ENCODE measurements around the gene UQCR10.
A peak's percentile ranks its signal among the peaks of the same experiment; 100 is the strongest.

Gene UQCR10

GRCh38 chr22:29767171-29768051 lies at the start of gene UQCR10:
TSS of gene UQCR10 (plus strand) at chr22:29767369. CDS start at chr22:29767399, 30 bp downstream.
- Mint-ChIP-seq H3K27me3 (ENCODE audit: low read depth) (no peaks in the 10 kb centered on the region), H3K36me3 (ENCODE audit: low read depth) (peaks cover 22% of the 10 kb centered on the region), H3K27ac (peak within 1 kb of the TSS; percentile 89), H3K4me3 (peak within 1 kb of the TSS; percentile 98), H3K9me3 (no peaks in the 10 kb centered on the region), H3K4me1 (ENCODE audit: low read depth) (peaks cover 25% of the 10 kb centered on the region)
- peak; percentile 92 for DNase-seq (ENCODE audit: low spot score)

GRCh38 chr22:29717789-29718188 lies 49.4 kb upstream of the UQCR10 start:
- Mint-ChIP-seq H3K27ac (no peak overlapping the region), H3K4me3 (no peak overlapping the region), H3K27me3 (ENCODE audit: low read depth) (peaks cover 32% of the 10 kb centered on the region), H3K36me3 (ENCODE audit: low read depth) (no peaks in the 10 kb centered on the region), H3K4me1 (ENCODE audit: low read depth) (no peaks in the 10 kb centered on the region), H3K9me3 (no peaks in the 10 kb centered on the region)
- DNase-seq (ENCODE audit: low spot score) = no peak

- Mint-ChIP-seq H3K27ac (no peak overlapping the region), H3K9me3 (no peaks in the 10 kb centered on the region), H3K27me3 (ENCODE audit: low read depth) (peaks cover 34% of the 10 kb centered on the region), H3K4me3 (peak overlapping the region; percentile 32), H3K36me3 (ENCODE audit: low read depth) (no peaks in the 10 kb centered on the region), H3K4me1 (ENCODE audit: low read depth) (no peaks in the 10 kb centered on the region)
- no peak for DNase-seq (ENCODE audit: low spot score)
These were observed 47.9 kb upstream of the UQCR10 start for GRCh38 chr22:29718949-29719898.

- Mint-ChIP-seq H3K27me3 (ENCODE audit: low read depth) (peaks cover 34% of the 10 kb centered on the region), H3K36me3 (ENCODE audit: low read depth) (no peaks in the 10 kb centered on the region), H3K27ac (no peak within 1 kb of the TSS), H3K9me3 (no peaks in the 10 kb centered on the region), H3K4me1 (ENCODE audit: low read depth) (no peaks in the 10 kb centered on the region), H3K4me3 (peak within 1 kb of the TSS; percentile 32)
- DNase-seq (ENCODE audit: low spot score) = peak; percentile 6
These were observed 47.1 kb upstream of the UQCR10 start, which contains the start of gene CABP7 for GRCh38 chr22:29719899-29720645. TSS of gene CABP7 (plus strand) at chr22:29720003. CDS start at chr22:29720425, 422 bp downstream.

GRCh38 chr22:29720811-29721323 lies 46.3 kb upstream of the UQCR10 start:
- H3K27me3 Mint-ChIP-seq (ENCODE audit: low read depth) = peaks cover 37% of the 10 kb centered on the region
- H3K27ac Mint-ChIP-seq = no peak overlapping the region
- H3K4me1 Mint-ChIP-seq (ENCODE audit: low read depth) = no peaks in the 10 kb centered on the region
- no peak for DNase-seq (ENCODE audit: low spot score)
- no peak overlapping the region for H3K4me3 Mint-ChIP-seq
- H3K36me3 Mint-ChIP-seq (ENCODE audit: low read depth) = no peaks in the 10 kb centered on the region
- H3K9me3 Mint-ChIP-seq = no peaks in the 10 kb centered on the region

- Mint-ChIP-seq H3K4me3 (no peak overlapping the region), H3K9me3 (no peaks in the 10 kb centered on the region), H3K27me3 (ENCODE audit: low read depth) (peaks cover 31% of the 10 kb centered on the region), H3K4me1 (ENCODE audit: low read depth) (no peaks in the 10 kb centered on the region), H3K27ac (no peak overlapping the region), H3K36me3 (ENCODE audit: low read depth) (no peaks in the 10 kb centered on the region)
- no peak for DNase-seq (ENCODE audit: low spot score)
These were observed 45.0 kb upstream of the UQCR10 start for GRCh38 chr22:29722151-29722550.

GRCh38 chr22:29722587-29722986 lies 44.6 kb upstream of the UQCR10 start:
- Mint-ChIP-seq H3K36me3 (ENCODE audit: low read depth) (no peaks in the 10 kb centered on the region), H3K4me1 (ENCODE audit: low read depth) (no peaks in the 10 kb centered on the region), H3K27ac (no peak overlapping the region), H3K9me3 (no peaks in the 10 kb centered on the region), H3K4me3 (no peak overlapping the region), H3K27me3 (ENCODE audit: low read depth) (peaks cover 31% of the 10 kb centered on the region)
- no peak for DNase-seq (ENCODE audit: low spot score)

GRCh38 chr22:29723766-29724165 lies 43.4 kb upstream of the UQCR10 start:
- no peaks in the 10 kb centered on the region for H3K4me1 Mint-ChIP-seq (ENCODE audit: low read depth)
- H3K4me3 Mint-ChIP-seq = no peak overlapping the region
- H3K9me3 Mint-ChIP-seq = no peaks in the 10 kb centered on the region
- H3K27ac Mint-ChIP-seq = no peak overlapping the region
- H3K27me3 Mint-ChIP-seq (ENCODE audit: low read depth) = peaks cover 21% of the 10 kb centered on the region
- DNase-seq (ENCODE audit: low spot score) = no peak
- no peaks in the 10 kb centered on the region for H3K36me3 Mint-ChIP-seq (ENCODE audit: low read depth)

- no peak overlapping the region for H3K27ac Mint-ChIP-seq
- no peak overlapping the region for H3K4me3 Mint-ChIP-seq
- no peaks in the 10 kb centered on the region for H3K9me3 Mint-ChIP-seq
- no peak for DNase-seq (ENCODE audit: low spot score)
- no peaks in the 10 kb centered on the region for H3K36me3 Mint-ChIP-seq (ENCODE audit: low read depth)
- no peaks in the 10 kb centered on the region for H3K4me1 Mint-ChIP-seq (ENCODE audit: low read depth)
- H3K27me3 Mint-ChIP-seq (ENCODE audit: low read depth) = peaks cover 12% of the 10 kb centered on the region
These were observed 42.3 kb upstream of the UQCR10 start for GRCh38 chr22:29724843-29725242.

- H3K9me3 Mint-ChIP-seq = no peaks in the 10 kb centered on the region
- no peaks in the 10 kb centered on the region for H3K4me1 Mint-ChIP-seq (ENCODE audit: low read depth)
- no peak overlapping the region for H3K4me3 Mint-ChIP-seq
- DNase-seq (ENCODE audit: low spot score) = no peak
- no peaks in the 10 kb centered on the region for H3K36me3 Mint-ChIP-seq (ENCODE audit: low read depth)
- peaks cover 12% of the 10 kb centered on the region for H3K27me3 Mint-ChIP-seq (ENCODE audit: low read depth)
- no peak overlapping the region for H3K27ac Mint-ChIP-seq
These were observed 41.1 kb upstream of the UQCR10 start for GRCh38 chr22:29726106-29726505.

- DNase-seq (ENCODE audit: low spot score) = no peak
- Mint-ChIP-seq H3K4me1 (ENCODE audit: low read depth) (no peaks in the 10 kb centered on the region), H3K36me3 (ENCODE audit: low read depth) (no peaks in the 10 kb centered on the region), H3K9me3 (no peaks in the 10 kb centered on the region), H3K27me3 (ENCODE audit: low read depth) (peaks cover 8% of the 10 kb centered on the region), H3K4me3 (no peak overlapping the region), H3K27ac (no peak overlapping the region)
These were observed 40.5 kb upstream of the UQCR10 start for GRCh38 chr22:29726512-29727130.

- Mint-ChIP-seq H3K4me1 (ENCODE audit: low read depth) (no peaks in the 10 kb centered on the region), H3K27ac (no peak overlapping the region), H3K27me3 (ENCODE audit: low read depth) (peaks cover 5% of the 10 kb centered on the region), H3K4me3 (no peak overlapping the region), H3K9me3 (no peaks in the 10 kb centered on the region), H3K36me3 (ENCODE audit: low read depth) (no peaks in the 10 kb centered on the region)
- DNase-seq (ENCODE audit: low spot score) = no peak
These were observed 40.0 kb upstream of the UQCR10 start for GRCh38 chr22:29727131-29727523.

GRCh38 chr22:29729161-29729560 lies 38.0 kb upstream of the UQCR10 start:
- H3K4me1 Mint-ChIP-seq (ENCODE audit: low read depth) = no peaks in the 10 kb centered on the region
- no peak overlapping the region for H3K4me3 Mint-ChIP-seq
- no peak for DNase-seq (ENCODE audit: low spot score)

More at GRCh38 chr22:29729161-29729560, 38.0 kb upstream of the UQCR10 start:
- peaks cover 3% of the 10 kb centered on the region for H3K27me3 Mint-ChIP-seq (ENCODE audit: low read depth)
- no peaks in the 10 kb centered on the region for H3K36me3 Mint-ChIP-seq (ENCODE audit: low read depth)
- no peak overlapping the region for H3K27ac Mint-ChIP-seq
- no peaks in the 10 kb centered on the region for H3K9me3 Mint-ChIP-seq
